Neuronal stem cell (in vitro differentiated cells): ENCODE data around the gene P2RX3.

ENCODE experiments used
- DNase-seq: peaks from one replicate; pipeline ENCODE4 v3.0.0-alpha.2; 2013; ENCODE audit warnings: low spot score
- H2AFZ ChIP-seq: one replicate; pipeline ENCODE4 v1.6.1; 2013; ENCODE audit warnings: mild to moderate bottlenecking, low read length, inconsistent platforms
- H2AK5ac ChIP-seq: 2 replicates; pipeline ENCODE4 v1.6.1; 2013; ENCODE audit warnings: low read depth, mild to moderate bottlenecking, inconsistent platforms, low read length, moderate library complexity, mixed read lengths
- H2BK120ac ChIP-seq: 2 replicates; pipeline ENCODE4 v1.6.1; 2013; ENCODE audit warnings: low read depth, mild to moderate bottlenecking, inconsistent platforms, low read length, moderate library complexity, mixed read lengths
- H2BK12ac ChIP-seq: one replicate; pipeline ENCODE4 v1.6.1; 2013; ENCODE audit warnings: low read length, inconsistent platforms
- H2BK15ac ChIP-seq: 2 replicates; pipeline ENCODE4 v1.6.1; 2013; ENCODE audit warnings: mild to moderate bottlenecking, low read length, inconsistent platforms, mixed read lengths
- H2BK5ac ChIP-seq: one replicate; pipeline ENCODE4 v1.6.1; 2013; ENCODE audit warnings: inconsistent platforms, mild to moderate bottlenecking, low read length, moderate library complexity
- H3K14ac ChIP-seq: one replicate; pipeline ENCODE4 v1.6.1; 2013; ENCODE audit warnings: low read length, inconsistent platforms
- H3K18ac ChIP-seq: 2 replicates; pipeline ENCODE4 v1.6.1; 2013; ENCODE audit warnings: low read length, inconsistent platforms
- H3K23ac ChIP-seq: 2 replicates; pipeline ENCODE4 v1.6.1; 2013; ENCODE audit warnings: low read depth, mild to moderate bottlenecking, mixed read lengths, low read length, inconsistent platforms; ENCODE audit not compliant: poor library complexity
- H3K27ac ChIP-seq: replicated peaks from 3 replicates; pipeline ENCODE4 v1.5.1; 2013; ENCODE audit warnings: low read length, inconsistent platforms
- H3K27me3 ChIP-seq, 3 experiments: 2 replicates each; pipeline ENCODE4 v1.6.1; 2013; ENCODE audit warnings: low read length in 3 of 3, mild to moderate bottlenecking in 2 of 3, inconsistent platforms in 1 of 3, low read depth in 1 of 3, mixed read lengths in 1 of 3, moderate library complexity in 1 of 3; ENCODE audit not compliant: control insufficient read depth in 3 of 3, insufficient read depth in 3 of 3
- H3K36me3 ChIP-seq, 2 donors: replicated peaks in 1 of 2; 2 replicates each; pipeline ENCODE4 v1.6.1; 2013; ENCODE audit warnings: low read length in 2 of 2; ENCODE audit not compliant: control insufficient read depth in 2 of 2, insufficient read depth in 2 of 2
- H3K4ac ChIP-seq: 2 replicates; pipeline ENCODE4 v1.6.1; 2013; ENCODE audit warnings: inconsistent platforms, mild to moderate bottlenecking, low read length, moderate library complexity
- H3K4me1 ChIP-seq, 2 donors: 1 replicate in 1 of 2; 2 replicates in 1 of 2; pipeline ENCODE4 v1.6.1; 2013; ENCODE audit warnings: low read length in 2 of 2, low read depth in 1 of 2; ENCODE audit not compliant: control insufficient read depth in 2 of 2, insufficient read depth in 1 of 2
- H3K4me2 ChIP-seq: one replicate; pipeline ENCODE4 v1.6.1; 2013; ENCODE audit warnings: mild to moderate bottlenecking, low read length, inconsistent platforms; ENCODE audit not compliant: insufficient read depth, poor library complexity, severe bottlenecking
- H3K4me3 ChIP-seq, 2 donors: 2 replicates each; pipeline ENCODE4 v1.5.1; 2013; ENCODE audit warnings: low read length in 2 of 2, mild to moderate bottlenecking in 2 of 2, inconsistent platforms in 1 of 2, moderate library complexity in 1 of 2
- H3K79me1 ChIP-seq: one replicate; pipeline ENCODE4 v1.6.1; 2013; ENCODE audit warnings: low read depth, mild to moderate bottlenecking, inconsistent platforms, low read length, moderate library complexity
- H3K9ac ChIP-seq: one replicate; pipeline ENCODE4 v1.6.1; 2013; ENCODE audit warnings: mild to moderate bottlenecking, low read depth, low read length, inconsistent platforms; ENCODE audit not compliant: poor library complexity
- H3K9me3 ChIP-seq, 2 donors: replicated peaks in 1 of 2; 2 replicates each; pipeline versions ENCODE3 to v1.6.1; 2013; ENCODE audit warnings: low read length in 2 of 2, mild to moderate bottlenecking in 2 of 2, inconsistent platforms in 1 of 2, low read depth in 1 of 2, mixed read lengths in 1 of 2, moderate library complexity in 1 of 2; ENCODE audit not compliant: control insufficient read depth in 2 of 2, insufficient read depth in 1 of 2
- H4K8ac ChIP-seq: one replicate; pipeline ENCODE4 v1.6.1; 2013; ENCODE audit warnings: low read depth, mild to moderate bottlenecking, inconsistent platforms, low read length, moderate library complexity
- H4K91ac ChIP-seq: one replicate; pipeline ENCODE4 v1.6.1; 2013; ENCODE audit warnings: low read length, low read depth, mild to moderate bottlenecking, inconsistent platforms; ENCODE audit not compliant: poor library complexity
- WGBS, 2 donors: extraction: QIAGEN DNeasy Blood & Tissue Kit; methylation state at CpG; one replicate each; pipeline ENCODE4 v1.1.7; 2013; ENCODE audit warnings: missing lambda C conversion rate in 2 of 2, mixed read lengths in 1 of 2; ENCODE audit not compliant: insufficient read length in 2 of 2, insufficient replicate concordance in 1 of 2; ENCODE audit errors: extremely low coverage in 2 of 2; 5-methylcytosine and 5-hydroxymethylcytosine counted together

The P2RX3 gene

GRCh38 chr11:57392066-57392762 lies 54.1 kb downstream of the P2RX3 start:
- no peaks in the 10 kb centered on the region for H3K79me1 ChIP-seq
- H3K14ac ChIP-seq = no peak overlapping the region
- no peak overlapping the region for H2BK15ac ChIP-seq
- H3K23ac ChIP-seq = no peak overlapping the region
- no peak overlapping the region for H2AK5ac ChIP-seq
- DNase-seq = no peak
- WGBS, 2 donors = no CpG with 5 or more reads among the region's 8 CpGs
- H3K9me3 ChIP-seq = no peaks in the 10 kb centered on the region
- H3K4me1 ChIP-seq = no peaks in the 10 kb centered on the region
- peaks cover 0 to 39% (median 0%) of the 10 kb centered on the region in 3 experiments for H3K27me3 ChIP-seq
- no peak overlapping the region for H3K4me3 ChIP-seq
- H3K18ac ChIP-seq = no peak overlapping the region
- no peak overlapping the region for H4K91ac ChIP-seq
- no peak overlapping the region for H4K8ac ChIP-seq
- no peaks in the 10 kb centered on the region for H3K36me3 ChIP-seq
- H2BK12ac ChIP-seq = no peak overlapping the region
- no peak overlapping the region for H3K4me2 ChIP-seq
- no peak overlapping the region for H2AFZ ChIP-seq
- H2BK5ac ChIP-seq = no peak overlapping the region
- H3K4ac ChIP-seq = no peak overlapping the region
- no peak overlapping the region for H3K27ac ChIP-seq
- no peak overlapping the region for H2BK120ac ChIP-seq
- H3K9ac ChIP-seq = no peak overlapping the region

GRCh38 chr11:57392763-57393105 lies 54.6 kb downstream of the P2RX3 start:
- no peak overlapping the region for H2AFZ ChIP-seq
- no peak overlapping the region for H3K4ac ChIP-seq
- no peaks in the 10 kb centered on the region for H3K9me3 ChIP-seq
- H2BK12ac ChIP-seq = no peak overlapping the region
- no peaks in the 10 kb centered on the region for H3K79me1 ChIP-seq
- no peak overlapping the region for H3K14ac ChIP-seq
- H3K9ac ChIP-seq = no peak overlapping the region
- DNase-seq = no peak
- no peak overlapping the region for H3K4me3 ChIP-seq
- no peak overlapping the region for H4K8ac ChIP-seq
- no peak overlapping the region for H3K4me2 ChIP-seq
- no peak overlapping the region for H3K27ac ChIP-seq
- H3K4me1 ChIP-seq = no peaks in the 10 kb centered on the region
- H3K18ac ChIP-seq = no peak overlapping the region
- H2BK5ac ChIP-seq = no peak overlapping the region
- no peak overlapping the region for H3K23ac ChIP-seq
- H3K36me3 ChIP-seq = no peaks in the 10 kb centered on the region
- H2BK120ac ChIP-seq = no peak overlapping the region
- H2AK5ac ChIP-seq = no peak overlapping the region
- no CpG with 5 or more reads among the region's 4 CpGs for WGBS, 2 donors
- peaks cover 0 to 40% (median 0%) of the 10 kb centered on the region in 3 experiments for H3K27me3 ChIP-seq
- no peak overlapping the region for H4K91ac ChIP-seq
- H2BK15ac ChIP-seq = no peak overlapping the region

- Histone ChIP-seq H3K4me1 (no peaks in the 10 kb centered on the region), H3K4me3 (no peak overlapping the region), H3K27me3 (peaks cover 0 to 39% (median 0%) of the 10 kb centered on the region in 3 experiments), H3K4ac (no peak overlapping the region), H3K4me2 (no peak overlapping the region), H3K79me1 (no peaks in the 10 kb centered on the region), H4K8ac (no peak overlapping the region), H3K36me3 (no peaks in the 10 kb centered on the region), H3K18ac (no peak overlapping the region), H3K14ac (no peak overlapping the region), H2BK5ac (no peak overlapping the region), H3K23ac (no peak overlapping the region), H3K9me3 (no peaks in the 10 kb centered on the region), H2BK15ac (no peak overlapping the region), H2BK120ac (no peak overlapping the region), H4K91ac (no peak overlapping the region), H2AK5ac (no peak overlapping the region), H2AFZ (no peak overlapping the region), H3K9ac (no peak overlapping the region), H3K27ac (no peak overlapping the region), H2BK12ac (no peak overlapping the region)
- DNase-seq = no peak
- WGBS, 2 donors = no CpG with 5 or more reads among the region's 4 CpGs
Observed at GRCh38 chr11:57394203-57394965, 56.2 kb downstream of the P2RX3 start.

GRCh38 chr11:57395905-57396623 lies 57.9 kb downstream of the P2RX3 start:
- no peak overlapping the region for H3K23ac ChIP-seq
- DNase-seq = no peak
- H3K36me3 ChIP-seq = no peaks in the 10 kb centered on the region
- H3K18ac ChIP-seq = no peak overlapping the region
- no peak overlapping the region for H3K27ac ChIP-seq
- no peak overlapping the region for H3K14ac ChIP-seq
- H4K8ac ChIP-seq = no peak overlapping the region
- no peak overlapping the region for H2AFZ ChIP-seq
- H3K4me1 ChIP-seq = no peaks in the 10 kb centered on the region
- no peak overlapping the region for H2BK12ac ChIP-seq
- no peak overlapping the region for H2BK15ac ChIP-seq
- H2BK120ac ChIP-seq = no peak overlapping the region
- no CpG with 5 or more reads among the region's 11 CpGs for WGBS, 2 donors
- H3K9ac ChIP-seq = no peak overlapping the region
- H4K91ac ChIP-seq = no peak overlapping the region
- no peaks in the 10 kb centered on the region for H3K9me3 ChIP-seq
- H2AK5ac ChIP-seq = no peak overlapping the region
- H3K79me1 ChIP-seq = no peaks in the 10 kb centered on the region
- peaks cover 0 to 29% (median 0%) of the 10 kb centered on the region in 3 experiments for H3K27me3 ChIP-seq
- H2BK5ac ChIP-seq = no peak overlapping the region
- no peak overlapping the region for H3K4me3 ChIP-seq
- no peak overlapping the region for H3K4me2 ChIP-seq
- no peak overlapping the region for H3K4ac ChIP-seq
